ENCODE results near the gene MINDY1. TPM values are rescaled to one million over a fixed set of nuclear protein-coding genes. Genes with fewer than 3 reads are reported as not detected.

Gene MINDY1
- total and polyA plus RNA-seq, 7 donors, result 15.6 to 51.8 (median 25.5) TPM

GRCh38 chr1:150955280-150955679, 51.4 kb downstream of the MINDY1 start:
- Histone ChIP-seq H3K4me1 (no peaks in the 10 kb centered on the region), H3K4me3 (no peak overlapping the region), H3K27me3 (no peaks in the 10 kb centered on the region), H3K27ac (no peak overlapping the region), H3K36me3 (peaks cover 18 to 92% (median 61%) of the 10 kb centered on the region in 4 donors), H3K9me3 (no peaks in the 10 kb centered on the region)
- intact Hi-C loops (cut with DNase I), result no loop called here
- TF ChIP-seq POLR2A (IDR thresholded peaks at IDR 0.05) (no peak), POLR2AphosphoS5 (IDR thresholded peaks at IDR 0.05) (no peak), EP300 (IDR thresholded peaks at IDR 0.05) (no peak)
- TF ChIP-seq, protein P1, sequence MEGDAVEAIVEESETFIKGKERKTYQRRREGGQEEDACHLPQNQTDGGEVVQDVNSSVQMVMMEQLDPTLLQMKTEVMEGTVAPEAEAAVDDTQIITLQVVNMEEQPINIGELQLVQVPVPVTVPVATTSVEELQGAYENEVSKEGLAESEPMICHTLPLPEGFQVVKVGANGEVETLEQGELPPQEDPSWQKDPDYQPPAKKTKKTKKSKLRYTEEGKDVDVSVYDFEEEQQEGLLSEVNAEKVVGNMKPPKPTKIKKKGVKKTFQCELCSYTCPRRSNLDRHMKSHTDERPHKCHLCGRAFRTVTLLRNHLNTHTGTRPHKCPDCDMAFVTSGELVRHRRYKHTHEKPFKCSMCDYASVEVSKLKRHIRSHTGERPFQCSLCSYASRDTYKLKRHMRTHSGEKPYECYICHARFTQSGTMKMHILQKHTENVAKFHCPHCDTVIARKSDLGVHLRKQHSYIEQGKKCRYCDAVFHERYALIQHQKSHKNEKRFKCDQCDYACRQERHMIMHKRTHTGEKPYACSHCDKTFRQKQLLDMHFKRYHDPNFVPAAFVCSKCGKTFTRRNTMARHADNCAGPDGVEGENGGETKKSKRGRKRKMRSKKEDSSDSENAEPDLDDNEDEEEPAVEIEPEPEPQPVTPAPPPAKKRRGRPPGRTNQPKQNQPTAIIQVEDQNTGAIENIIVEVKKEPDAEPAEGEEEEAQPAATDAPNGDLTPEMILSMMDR (IDR thresholded peaks at IDR 0.05), result no peak
- DNase-seq, result no peak

DNA sequence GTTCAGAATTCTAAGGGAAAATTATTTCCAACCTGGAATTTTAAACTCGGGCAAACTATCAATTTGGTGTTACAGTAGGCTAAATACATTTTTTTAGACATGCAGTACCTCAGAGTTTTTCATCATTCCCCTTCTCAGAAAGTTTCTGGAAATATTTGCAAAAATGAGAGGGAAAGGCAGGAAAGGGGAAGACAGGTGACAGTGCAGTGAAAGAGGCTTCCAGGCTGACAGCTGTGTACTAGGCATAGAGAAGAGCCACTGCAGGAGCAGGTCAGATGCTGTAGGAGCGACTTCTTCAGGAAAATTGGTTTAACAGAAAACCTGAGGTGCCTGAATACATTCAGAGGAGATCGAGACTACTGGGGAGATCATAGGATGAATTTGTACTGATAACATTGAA, 52.0 kb downstream of the MINDY1 start:
- no peak for TF ChIP-seq POLR2AphosphoS5 (IDR thresholded peaks at IDR 0.05)
- no peak for TF ChIP-seq POLR2A (IDR thresholded peaks at IDR 0.05)
- no peak for TF ChIP-seq EP300 (IDR thresholded peaks at IDR 0.05)
- TF ChIP-seq, protein P1 (IDR thresholded peaks at IDR 0.05), result no peak
- DNase-seq, result no peak
- H3K27me3 ChIP-seq, result no peaks in the 10 kb centered on the region
- no peak overlapping the region for H3K4me3 ChIP-seq
- no peak overlapping the region for H3K27ac ChIP-seq
- WGBS, 2 donors, result 92 to 95% methylated on average over 3 of the region's 3 CpGs
- no peaks in the 10 kb centered on the region for H3K4me1 ChIP-seq
- intact Hi-C loops (cut with DNase I), result no loop called here
- no peaks in the 10 kb centered on the region for H3K9me3 ChIP-seq
- H3K36me3 ChIP-seq, result peaks cover 15 to 92% (median 61%) of the 10 kb centered on the region in 4 donors

Small RNAs within 50 kb of the gene (small RNA-seq; reads per million reads assigned to genes)
- 0 reads per million in 3 donors for gene RNU6-884P

Other genes with a start within 250 kb of the MINDY1 start
- 10 to 100 TPM; 16.3 to 63.3 (median 44.6) TPM for gene CTSS, start 241.1 kb downstream of the MINDY1 start, total RNA-seq
- gene CTSS, start 241.1 kb downstream of the MINDY1 start, polyA plus RNA-seq, result 100 to 1,000 TPM in 2 of 3 donors, 10 to 100 TPM in 1; 69.7 to 267 (median 264) TPM
- 100 to 1,000 TPM in 1 of 4 donors, 10 to 100 TPM in 3; 33.5 to 114 (median 82.7) TPM for gene CTSK, start 198.6 kb downstream of the MINDY1 start, total RNA-seq
- 10 to 100 TPM in 2 of 3 donors, 1 to 10 TPM in 1; 7.6 to 66.3 (median 56.5) TPM for gene CTSK, start 198.6 kb downstream of the MINDY1 start, polyA plus RNA-seq
- gene ARNT, start 130.3 kb downstream of the MINDY1 start, total RNA-seq, result 10 to 100 TPM; 39.9 to 64.8 (median 56.6) TPM
- gene ARNT, start 130.3 kb downstream of the MINDY1 start, polyA plus RNA-seq, result 10 to 100 TPM; 19.1 to 22.8 (median 21.5) TPM
- not detected for gene CTXND2, start 119.8 kb downstream of the MINDY1 start, total RNA-seq
- not detected for gene CTXND2, start 119.8 kb downstream of the MINDY1 start, polyA plus RNA-seq
- gene SETDB1, start 80.5 kb downstream of the MINDY1 start, total RNA-seq, result 10 to 100 TPM; 23.9 to 36.0 (median 30.3) TPM
- gene SETDB1, start 80.5 kb downstream of the MINDY1 start, polyA plus RNA-seq, result 10 to 100 TPM in 1 of 3 donors, 1 to 10 TPM in 2; 5.5 to 24.5 (median 9.0) TPM
- 100 to 1,000 TPM in 1 of 4 donors, 10 to 100 TPM in 3; 68.7 to 103 (median 79.1) TPM for gene CERS2, start 32.1 kb downstream of the MINDY1 start, total RNA-seq
- 100 to 1,000 TPM in 1 of 3 donors, 10 to 100 TPM in 2; 50.6 to 115 (median 97.8) TPM for gene CERS2, start 32.1 kb downstream of the MINDY1 start, polyA plus RNA-seq
- under 1 TPM in 1 of 4 donors, not detected in 3; 0.36 TPM for gene ANXA9, start 24.6 kb downstream of the MINDY1 start, total RNA-seq
- gene ANXA9, start 24.6 kb downstream of the MINDY1 start, polyA plus RNA-seq, result under 1 TPM in 2 of 3 donors, not detected in 1; 0.45 to 0.60 TPM
- gene PRUNE1, start 1.5 kb upstream of the MINDY1 start, total RNA-seq, result 10 to 100 TPM; 16.7 to 33.9 (median 27.7) TPM
- 10 to 100 TPM; 15.5 to 18.7 (median 18.6) TPM for gene PRUNE1, start 1.5 kb upstream of the MINDY1 start, polyA plus RNA-seq
- under 1 TPM in 2 of 4 donors, not detected in 2; 0.28 to 0.36 TPM for gene BNIPL, start 29.7 kb upstream of the MINDY1 start, total RNA-seq
- gene BNIPL, start 29.7 kb upstream of the MINDY1 start, polyA plus RNA-seq, result under 1 TPM in 1 of 3 donors, not detected in 2; 0.47 TPM
- 1 to 10 TPM; 4.1 to 7.8 (median 7.0) TPM for gene C1orf56, start 40.8 kb upstream of the MINDY1 start, total RNA-seq
- 1 to 10 TPM in 2 of 3 donors, under 1 TPM in 1; 0.46 to 2.3 (median 1.2) TPM for gene C1orf56, start 40.8 kb upstream of the MINDY1 start, polyA plus RNA-seq
- 10 to 100 TPM; 37.8 to 53.6 (median 47.1) TPM for gene CDC42SE1, start 52.7 kb upstream of the MINDY1 start, total RNA-seq
- gene CDC42SE1, start 52.7 kb upstream of the MINDY1 start, polyA plus RNA-seq, result 10 to 100 TPM; 35.4 to 82.8 (median 52.7) TPM
- 1 to 10 TPM; 2.1 to 5.0 (median 4.1) TPM for gene MLLT11, start 53.5 kb upstream of the MINDY1 start, total RNA-seq
- gene MLLT11, start 53.5 kb upstream of the MINDY1 start, polyA plus RNA-seq, result 1 to 10 TPM in 1 of 3 donors, under 1 TPM in 2; 0.60 to 2.9 (median 0.69) TPM
- 10 to 100 TPM; 20.6 to 27.0 (median 25.3) TPM for gene GABPB2, start 63.9 kb upstream of the MINDY1 start, total RNA-seq
- 1 to 10 TPM; 3.6 to 7.9 (median 4.2) TPM for gene GABPB2, start 63.9 kb upstream of the MINDY1 start, polyA plus RNA-seq
- gene SEMA6C, start 139.7 kb upstream of the MINDY1 start, total RNA-seq, result 10 to 100 TPM in 2 of 4 donors, 1 to 10 TPM in 2; 5.0 to 20.6 (median 7.8) TPM
- gene SEMA6C, start 139.7 kb upstream of the MINDY1 start, polyA plus RNA-seq, result 1 to 10 TPM in 2 of 3 donors, under 1 TPM in 1; 0.23 to 4.1 (median 1.2) TPM
- gene TNFAIP8L2, start 149.7 kb upstream of the MINDY1 start, total RNA-seq, result 1 to 10 TPM; 1.9 to 9.5 (median 7.5) TPM
- gene TNFAIP8L2, start 149.7 kb upstream of the MINDY1 start, polyA plus RNA-seq, result 10 to 100 TPM; 11.4 to 12.7 (median 12.6) TPM
- gene LYSMD1, start 159.0 kb upstream of the MINDY1 start, total RNA-seq, result 10 to 100 TPM; 15.5 to 22.7 (median 19.0) TPM
- 1 to 10 TPM; 4.2 to 7.9 (median 7.8) TPM for gene LYSMD1, start 159.0 kb upstream of the MINDY1 start, polyA plus RNA-seq
- gene SCNM1, start 159.2 kb upstream of the MINDY1 start, total RNA-seq, result 10 to 100 TPM; 17.5 to 24.2 (median 19.8) TPM
- 10 to 100 TPM; 35.4 to 42.4 (median 35.6) TPM for gene SCNM1, start 159.2 kb upstream of the MINDY1 start, polyA plus RNA-seq
- gene TMOD4, start 169.1 kb upstream of the MINDY1 start, total RNA-seq, result 1 to 10 TPM in 1 of 4 donors, not detected in 3; 1.1 TPM
- gene TMOD4, start 169.1 kb upstream of the MINDY1 start, polyA plus RNA-seq, result 1 to 10 TPM in 1 of 3 donors, under 1 TPM in 1, not detected in 1; 0.07 to 2.1 TPM
- gene VPS72, start 183.3 kb upstream of the MINDY1 start, total RNA-seq, result 10 to 100 TPM; 34.6 to 49.7 (median 44.8) TPM
- gene VPS72, start 183.3 kb upstream of the MINDY1 start, polyA plus RNA-seq, result 10 to 100 TPM; 24.0 to 36.2 (median 32.4) TPM
- gene PIP5K1A, start 191.7 kb upstream of the MINDY1 start, total RNA-seq, result 10 to 100 TPM; 33.2 to 51.5 (median 37.8) TPM
- 10 to 100 TPM in 2 of 3 donors, 1 to 10 TPM in 1; 9.6 to 23.7 (median 19.0) TPM for gene PIP5K1A, start 191.7 kb upstream of the MINDY1 start, polyA plus RNA-seq
- 100 to 1,000 TPM; 138 to 194 (median 173) TPM for gene PSMD4, start 247.8 kb upstream of the MINDY1 start, total RNA-seq
- gene PSMD4, start 247.8 kb upstream of the MINDY1 start, polyA plus RNA-seq, result 100 to 1,000 TPM; 111 to 176 (median 111) TPM

Measured in sigmoid colon (tissue), 7 donors.